Measurements from ENCODE around the gene SLC7A14.

SLC7A14 gene

DNA sequence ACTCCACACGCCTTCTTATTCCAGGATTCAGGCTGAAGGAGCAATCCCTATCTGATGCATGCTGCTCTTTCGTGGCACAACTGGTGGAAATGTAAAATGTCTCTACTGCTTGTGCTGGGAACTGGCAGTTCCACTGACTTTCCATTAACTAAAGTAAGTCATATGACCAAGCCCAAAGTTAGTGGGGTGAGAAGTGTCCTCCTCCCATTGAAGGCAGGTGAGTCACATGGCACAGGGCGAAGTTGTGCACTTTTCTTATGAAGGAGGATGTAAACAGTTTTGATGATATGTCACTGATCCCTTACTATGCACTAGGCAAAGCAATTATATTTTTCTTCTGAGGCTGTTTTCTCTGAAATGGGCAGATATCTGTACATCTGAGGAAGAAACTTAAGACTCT lies 51.6 kb downstream of the SLC7A14 start:
- DNase-seq (ENCODE audit: low spot score), result no peak

DNA sequence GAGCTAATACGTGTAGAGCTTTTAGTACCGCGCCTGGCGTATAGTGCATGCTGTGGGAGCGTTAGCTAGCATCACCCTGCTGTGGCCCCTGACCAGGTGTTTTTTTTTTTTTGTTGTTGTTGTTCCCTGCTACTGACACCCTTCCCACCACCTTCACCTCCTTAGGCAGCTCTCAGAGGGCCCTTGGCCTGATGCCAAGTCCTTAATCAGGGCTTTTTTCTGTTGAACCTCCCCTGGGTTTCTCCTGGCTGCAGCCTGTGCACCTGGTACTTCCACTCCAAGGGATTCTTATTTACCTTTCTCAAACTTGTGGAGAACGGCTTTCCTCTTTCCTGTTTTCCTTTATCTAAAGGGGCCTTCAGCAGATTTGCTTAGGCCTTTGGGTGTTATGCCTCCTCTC lies 53.3 kb downstream of the SLC7A14 start:
- DNase-seq (ENCODE audit: low spot score), result no peak

DNA sequence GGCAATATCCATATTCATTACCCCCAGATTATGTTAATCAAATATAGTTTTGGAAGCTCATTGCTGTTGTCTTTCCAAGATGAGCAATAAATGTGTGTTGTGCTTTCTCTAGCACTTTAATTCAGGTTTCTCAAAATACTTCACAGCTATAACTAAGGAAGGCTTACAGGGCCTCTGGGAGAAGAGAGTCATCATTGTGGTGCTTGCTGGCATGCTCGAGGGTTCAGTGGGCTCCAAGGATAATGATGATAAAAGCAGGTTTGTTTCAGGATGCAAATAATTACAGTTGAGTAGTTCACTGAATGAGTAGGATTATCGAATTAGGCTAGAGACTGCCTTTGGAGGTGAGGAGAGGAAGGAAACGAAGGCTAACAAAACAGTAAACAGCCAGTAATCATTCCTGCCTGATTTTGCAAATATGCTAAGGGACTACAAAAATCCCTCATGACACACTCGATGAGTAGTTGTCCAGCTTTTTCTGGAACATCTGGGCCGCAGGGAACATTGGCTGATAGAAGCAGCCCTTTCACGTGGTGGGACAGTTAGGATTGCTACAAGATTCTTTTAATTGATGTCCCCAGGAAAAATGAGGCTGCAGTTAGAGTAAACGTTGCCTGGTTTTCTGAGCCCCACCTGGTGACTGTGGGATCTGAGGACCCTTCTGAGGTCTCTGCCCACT lies 54.1 kb downstream of the SLC7A14 start:
- no peak for DNase-seq (ENCODE audit: low spot score)

DNA sequence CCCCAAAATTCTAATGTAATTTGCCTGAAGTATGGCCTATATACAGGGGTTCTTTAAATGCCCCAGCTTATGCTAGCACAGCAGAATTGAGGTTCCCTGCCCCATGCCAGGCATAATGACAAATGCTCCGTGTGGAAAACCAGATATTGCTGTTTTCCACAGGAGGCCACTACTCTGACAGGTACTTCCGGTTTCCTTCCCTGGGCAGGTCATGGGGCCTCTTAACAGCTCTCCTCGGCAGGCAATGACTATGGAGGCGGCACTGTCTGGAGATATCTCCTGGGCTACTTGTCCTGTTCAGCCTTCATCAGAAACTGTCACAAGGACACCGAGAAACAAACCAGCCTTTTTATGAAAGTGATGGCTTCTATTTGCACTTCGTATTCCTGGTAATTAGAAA lies 54.8 kb downstream of the SLC7A14 start:
- DNase-seq (ENCODE audit: low spot score), result no peak

DNA sequence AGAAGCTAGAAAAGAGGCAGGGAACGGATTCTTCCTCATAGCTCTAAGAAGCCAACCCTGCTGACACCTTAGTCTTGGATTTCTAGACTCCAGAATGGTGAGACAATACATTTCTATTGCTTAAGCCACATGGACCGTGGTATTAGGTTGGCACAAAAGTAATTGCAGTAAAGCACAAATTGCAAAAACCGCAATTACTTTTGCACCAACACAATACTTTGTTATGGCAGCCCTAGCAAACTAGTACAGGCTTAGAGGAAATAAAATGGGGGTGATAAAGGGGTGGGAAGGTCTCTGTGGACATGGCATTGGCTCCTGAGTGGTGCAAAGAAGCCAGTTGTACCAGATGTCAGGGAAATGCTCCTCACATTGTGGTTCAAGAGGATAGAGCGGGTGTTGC lies 56.0 kb downstream of the SLC7A14 start:
- no peak for DNase-seq (ENCODE audit: low spot score)

DNA sequence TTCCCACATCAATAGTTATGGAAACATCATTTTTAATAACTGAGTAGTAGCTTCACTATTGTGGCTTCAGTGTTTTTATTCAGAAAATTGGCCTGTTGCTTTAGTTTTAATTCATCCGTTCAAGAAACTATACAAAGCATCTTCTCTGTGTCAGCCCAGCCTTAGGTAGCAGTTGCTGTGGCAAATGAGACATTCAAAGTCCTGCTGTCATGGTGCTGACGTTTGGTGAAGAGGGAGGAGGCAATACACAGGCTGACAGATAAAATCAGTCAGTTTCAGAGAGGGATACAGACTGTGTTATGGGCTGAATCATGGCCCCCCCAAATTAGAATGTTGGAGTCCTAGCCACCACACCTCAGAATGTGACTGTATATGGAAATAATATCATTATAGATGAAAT lies 56.5 kb downstream of the SLC7A14 start:
- no peak for DNase-seq (ENCODE audit: low spot score)

DNA sequence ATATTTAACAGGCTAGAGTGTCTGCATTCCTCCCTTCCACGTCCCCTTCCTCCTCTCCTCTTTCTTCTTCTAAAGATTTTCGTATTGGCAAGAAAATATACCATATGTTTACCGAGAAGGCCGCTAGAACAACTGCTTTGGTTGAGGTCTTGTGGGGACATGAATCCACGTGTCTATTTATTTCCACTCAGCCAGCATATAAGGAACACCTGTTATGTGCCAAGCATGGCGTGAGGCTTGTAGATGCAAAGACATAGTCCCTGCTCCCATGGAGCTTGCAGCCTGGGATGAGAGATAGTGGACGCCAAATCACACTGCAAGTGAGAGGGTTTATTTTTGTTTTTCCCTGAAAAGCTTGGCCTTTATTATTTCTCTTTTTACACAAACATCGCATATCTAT lies 57.1 kb downstream of the SLC7A14 start:
- DNase-seq (ENCODE audit: low spot score), result no peak

DNA sequence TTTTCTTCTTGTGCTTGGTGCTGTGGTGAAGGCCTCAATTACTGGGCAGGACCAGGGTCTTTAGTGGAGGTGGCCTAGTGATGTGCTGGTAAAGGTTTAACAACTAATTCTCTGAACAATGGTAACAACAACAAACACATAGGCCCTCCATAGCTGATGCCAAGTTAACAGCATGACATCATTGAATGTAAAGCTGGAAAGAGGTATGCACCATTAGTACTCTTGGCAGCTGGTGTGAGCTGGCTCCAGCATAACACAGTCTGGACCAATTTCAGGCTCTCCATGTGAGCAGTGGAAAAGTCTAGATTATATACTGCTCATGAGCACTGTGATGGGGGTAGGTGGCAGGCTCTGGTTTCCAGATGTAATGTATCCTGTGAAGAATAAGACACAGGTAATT lies 61.8 kb downstream of the SLC7A14 start:
- DNase-seq (ENCODE audit: low spot score), result no peak

DNA sequence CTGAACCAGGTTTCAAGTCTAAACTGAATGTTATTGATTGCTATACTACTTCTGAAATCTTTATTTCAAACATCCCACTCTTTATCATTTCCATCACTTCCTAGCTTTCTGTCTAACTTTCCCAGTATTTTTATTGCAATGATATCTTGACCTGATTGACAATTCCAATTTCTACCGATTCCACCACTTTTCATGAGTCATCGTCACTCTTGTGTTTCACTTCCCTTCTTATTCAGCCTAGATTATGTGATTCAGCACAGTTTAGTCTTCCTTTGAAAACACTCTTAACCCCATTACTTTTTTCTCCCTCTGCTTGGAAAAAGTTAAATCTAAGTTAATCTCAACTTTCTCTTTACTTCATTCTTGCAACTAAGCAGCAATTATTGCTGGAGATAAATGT lies 62.6 kb downstream of the SLC7A14 start:
- peak; percentile 5 for DNase-seq (ENCODE audit: low spot score)

DNA sequence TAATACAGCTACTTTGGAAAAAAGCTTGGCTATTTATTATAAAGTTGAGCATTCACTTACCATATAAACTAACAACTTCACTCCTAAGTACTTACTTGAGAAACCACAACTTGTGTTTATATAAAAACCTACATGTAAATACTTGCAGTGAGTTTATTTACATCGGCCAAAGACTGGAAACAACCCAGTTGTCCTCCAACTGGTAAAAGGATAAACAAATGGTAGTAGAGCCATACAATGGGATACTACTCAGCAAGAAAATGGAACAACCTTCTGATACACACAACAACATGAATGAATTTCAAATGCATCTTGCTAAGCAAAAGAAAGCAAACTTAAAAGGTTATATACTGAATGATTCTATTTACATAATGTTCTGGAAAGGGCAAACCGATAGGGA lies 63.7 kb downstream of the SLC7A14 start:
- DNase-seq (ENCODE audit: low spot score), result no peak

DNA sequence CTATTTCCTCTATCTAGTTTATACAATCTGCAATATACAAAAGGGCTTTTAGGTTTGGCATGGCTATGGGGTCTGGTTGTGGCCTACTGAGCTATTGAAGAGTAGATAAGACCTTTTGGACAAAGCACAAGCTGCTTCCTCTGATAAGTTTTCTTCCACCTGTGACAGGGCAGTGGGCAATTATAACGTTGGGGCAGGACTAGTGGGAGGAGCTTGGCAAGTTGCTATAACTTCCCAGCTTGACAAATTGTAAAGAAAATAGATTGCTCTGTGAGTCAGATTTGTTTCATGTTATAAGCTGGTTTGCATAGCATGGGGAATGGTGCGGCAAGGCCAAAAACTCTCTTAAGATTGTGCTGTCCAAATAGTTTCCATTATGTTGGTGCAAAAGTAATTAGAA lies 64.9 kb downstream of the SLC7A14 start:
- no peak for DNase-seq (ENCODE audit: low spot score)

DNA sequence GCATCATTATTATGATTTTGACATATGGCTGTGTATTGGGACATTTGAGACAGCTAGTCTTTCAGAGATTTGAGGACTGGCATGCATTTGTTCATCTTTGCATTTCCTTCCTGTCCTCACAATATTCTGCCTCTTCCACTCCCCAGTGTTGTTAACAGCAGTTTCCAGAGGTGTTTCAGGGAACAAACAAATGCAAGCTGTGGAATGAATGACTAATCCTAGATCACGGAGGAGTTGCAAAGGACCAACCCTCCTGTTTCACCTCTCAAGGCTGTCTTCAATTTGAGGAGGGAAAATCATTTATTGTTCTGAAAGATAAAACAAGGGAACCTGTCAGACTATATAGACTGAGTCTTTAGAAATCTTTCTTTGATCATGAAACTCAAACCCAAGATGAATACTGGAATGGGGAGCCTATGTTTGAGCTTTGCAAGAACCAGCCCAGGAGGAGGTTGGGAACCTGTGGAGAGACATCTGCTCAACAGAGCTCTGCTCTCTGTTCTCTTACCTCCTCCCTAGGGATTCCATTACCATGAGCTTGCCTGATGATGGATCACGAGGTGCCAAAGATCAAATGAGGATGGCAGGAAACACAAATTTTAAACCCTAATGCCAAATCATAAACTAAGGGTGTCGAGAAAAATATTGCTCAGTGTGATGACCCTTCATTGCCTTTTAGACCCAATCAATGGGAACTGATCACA lies 68.5 kb downstream of the SLC7A14 start:
- no peak for DNase-seq (ENCODE audit: low spot score)

DNA sequence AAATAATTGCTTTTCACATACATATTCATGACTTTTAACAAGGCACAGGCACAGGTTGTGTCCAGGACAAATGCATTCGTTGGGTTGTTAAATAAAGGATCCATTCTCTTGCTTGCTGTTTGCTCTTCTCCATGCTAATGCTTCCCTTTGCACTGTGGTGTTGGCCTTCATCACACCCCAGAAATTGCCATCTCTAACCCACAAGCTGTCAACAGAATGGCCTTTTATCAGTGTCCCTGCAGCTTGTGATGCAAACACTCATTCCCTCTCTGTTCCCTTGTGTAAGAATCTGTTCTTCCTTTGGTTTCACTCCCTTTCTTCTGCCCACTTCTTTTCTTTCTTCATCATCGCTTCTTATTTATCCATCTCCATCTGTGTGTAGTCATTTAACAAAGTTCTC lies 72.2 kb downstream of the SLC7A14 start:
- DNase-seq (ENCODE audit: low spot score), result no peak

DNA sequence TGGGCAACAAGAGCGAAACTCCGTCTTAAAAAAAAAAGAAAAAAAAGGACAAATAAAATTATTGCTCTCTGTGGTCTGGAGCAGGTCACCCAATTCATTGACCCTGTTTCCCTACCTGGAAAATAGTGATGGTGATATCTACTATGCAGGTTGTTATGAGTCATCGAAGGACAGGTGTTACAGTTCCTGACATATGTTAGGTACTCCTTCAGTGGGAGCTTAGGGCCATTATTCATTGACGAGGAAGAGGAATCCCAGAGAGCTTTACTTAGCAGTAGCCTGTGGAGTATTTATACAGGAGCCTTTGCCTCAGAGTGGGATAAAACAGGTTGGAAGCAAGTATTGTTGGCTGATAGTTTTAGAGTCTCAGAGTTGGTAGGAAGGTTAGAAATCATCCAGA lies 74.5 kb downstream of the SLC7A14 start:
- no peak for DNase-seq (ENCODE audit: low spot score)

DNA sequence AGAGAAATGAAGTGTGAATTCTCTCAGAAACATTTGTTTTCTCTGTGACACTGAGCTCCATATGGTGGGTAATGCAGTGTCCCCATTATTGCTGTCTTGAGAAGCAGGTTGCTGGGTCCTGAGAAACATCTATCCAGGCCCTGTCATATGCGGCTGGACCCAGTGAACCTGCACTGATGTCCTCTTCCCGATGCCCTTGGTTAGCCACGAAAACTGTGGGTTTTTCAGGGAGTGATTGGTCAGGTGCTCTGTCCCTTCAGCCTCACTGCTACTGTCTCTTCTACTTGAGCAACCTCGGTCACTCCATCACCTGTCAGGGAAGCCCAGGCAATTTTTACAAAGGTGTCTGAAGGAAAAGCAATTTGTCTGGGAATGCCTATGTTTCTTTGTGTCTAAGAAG lies 77.0 kb downstream of the SLC7A14 start:
- DNase-seq (ENCODE audit: low spot score), result no peak

DNA sequence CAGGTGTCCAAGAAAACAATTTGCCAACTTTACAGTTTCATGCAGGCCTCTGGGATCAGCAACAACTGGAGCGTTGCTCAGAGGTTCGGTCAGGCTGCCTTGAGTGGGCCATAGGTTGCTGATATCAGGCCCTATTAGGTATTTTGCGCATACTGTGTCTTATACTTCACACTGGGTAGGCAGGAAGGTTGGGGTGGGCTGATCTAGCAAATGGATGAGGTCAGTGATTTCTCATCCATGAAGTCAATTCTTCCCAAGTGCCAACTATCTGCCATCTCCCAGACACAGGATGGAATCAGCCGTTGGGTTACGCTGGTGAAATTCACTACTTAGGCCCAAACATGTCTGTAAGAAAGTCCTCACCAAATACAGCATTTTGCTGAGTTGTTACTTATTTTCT lies 77.6 kb downstream of the SLC7A14 start:
- no peak for DNase-seq (ENCODE audit: low spot score)

DNA sequence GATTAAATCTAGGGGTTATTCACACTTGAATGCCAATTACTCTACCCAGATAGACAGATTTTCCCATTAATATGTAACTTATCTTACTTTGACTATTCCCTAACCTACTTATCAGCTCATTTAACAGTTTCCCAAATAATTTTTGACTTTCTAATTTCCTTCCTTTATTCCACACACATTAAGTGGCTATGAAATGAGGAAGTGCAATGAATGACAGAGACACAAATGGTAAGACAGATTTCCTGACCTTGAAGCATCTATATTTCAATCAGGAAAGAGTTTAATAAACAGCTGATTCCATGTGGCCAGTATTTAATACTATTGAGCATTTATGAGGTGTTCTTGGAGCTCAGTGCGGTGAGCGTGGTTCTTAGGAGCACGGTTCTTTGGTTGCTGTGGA lies 78.8 kb downstream of the SLC7A14 start:
- no peak for DNase-seq (ENCODE audit: low spot score)

DNA sequence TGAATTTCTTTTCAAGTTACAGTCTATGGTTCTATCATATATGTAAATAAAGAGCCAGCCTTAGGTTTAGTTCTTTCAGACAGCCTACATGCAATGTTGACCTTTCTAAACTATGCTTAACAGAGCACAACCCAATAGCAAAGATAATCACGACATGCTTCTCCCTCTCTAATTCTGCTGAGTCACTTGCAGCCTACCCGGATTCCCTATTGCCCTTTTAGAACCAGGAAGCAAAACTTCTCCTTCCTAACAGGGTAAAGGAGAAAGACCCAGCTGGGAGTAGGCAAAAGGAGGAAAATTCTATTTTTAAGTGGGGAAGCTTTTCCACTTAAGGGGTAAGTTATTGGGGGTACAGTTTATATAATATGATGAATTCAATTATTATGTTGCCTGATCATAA lies 79.3 kb downstream of the SLC7A14 start:
- no peak for DNase-seq (ENCODE audit: low spot score)

DNA sequence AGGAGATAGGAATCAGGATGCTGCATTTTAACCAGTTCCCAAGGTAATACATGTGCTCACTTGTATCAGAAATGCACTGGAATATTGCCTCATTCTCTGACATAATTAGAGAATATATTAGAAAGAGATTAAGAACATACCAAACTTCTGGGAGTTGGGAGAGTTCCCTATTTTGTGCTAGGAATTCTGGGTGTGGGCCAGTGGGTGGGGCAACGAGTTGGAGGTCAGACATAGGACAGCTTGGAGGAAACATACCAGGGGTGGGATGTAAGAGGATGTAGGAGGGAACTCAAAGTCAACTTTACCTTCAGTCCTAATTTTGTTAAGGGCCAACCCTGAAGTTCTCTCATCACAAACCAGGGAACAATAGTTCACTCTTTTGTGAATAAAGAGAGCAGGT lies 83.6 kb downstream of the SLC7A14 start:
- no peak for DNase-seq (ENCODE audit: low spot score)

DNA sequence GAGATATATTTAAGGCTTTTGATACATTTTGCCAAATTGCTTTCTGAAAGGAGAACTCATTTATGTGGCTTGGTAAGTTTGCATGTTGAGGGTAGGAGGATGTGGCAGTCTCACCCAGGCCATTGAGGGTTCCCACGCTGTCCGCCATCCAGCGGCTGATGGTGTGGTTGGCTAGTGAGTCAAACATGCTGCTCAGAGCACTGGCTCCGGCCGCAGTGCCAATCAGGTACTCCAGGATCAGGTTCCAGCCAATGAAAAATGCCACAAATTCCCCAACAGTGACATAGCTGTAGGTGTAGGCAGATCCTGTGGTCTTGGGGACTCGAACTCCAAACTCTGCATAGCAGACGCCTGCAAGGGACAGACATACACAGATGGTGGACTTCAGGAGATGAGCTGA lies 84.9 kb downstream of the SLC7A14 start:
- DNase-seq (ENCODE audit: low spot score), result no peak

DNA sequence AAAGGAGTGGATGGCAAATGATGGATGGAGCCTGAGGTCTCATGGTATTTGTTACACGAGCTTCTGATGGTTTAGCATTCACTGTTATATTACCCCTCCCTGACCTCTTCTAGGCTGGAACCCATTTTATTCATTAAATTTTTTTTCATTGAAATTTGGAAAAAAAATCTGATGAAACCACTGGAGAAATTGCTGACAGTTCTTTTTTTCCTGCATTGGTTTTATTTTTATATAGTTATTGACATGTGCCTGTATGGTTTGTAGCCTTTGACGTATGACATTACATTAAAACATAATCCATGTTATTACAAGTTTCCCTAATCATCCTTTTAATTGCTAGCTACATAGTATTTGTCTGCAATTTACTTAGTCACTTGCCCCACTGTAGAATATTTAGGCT lies 85.4 kb downstream of the SLC7A14 start:
- no peak for DNase-seq (ENCODE audit: low spot score)

DNA sequence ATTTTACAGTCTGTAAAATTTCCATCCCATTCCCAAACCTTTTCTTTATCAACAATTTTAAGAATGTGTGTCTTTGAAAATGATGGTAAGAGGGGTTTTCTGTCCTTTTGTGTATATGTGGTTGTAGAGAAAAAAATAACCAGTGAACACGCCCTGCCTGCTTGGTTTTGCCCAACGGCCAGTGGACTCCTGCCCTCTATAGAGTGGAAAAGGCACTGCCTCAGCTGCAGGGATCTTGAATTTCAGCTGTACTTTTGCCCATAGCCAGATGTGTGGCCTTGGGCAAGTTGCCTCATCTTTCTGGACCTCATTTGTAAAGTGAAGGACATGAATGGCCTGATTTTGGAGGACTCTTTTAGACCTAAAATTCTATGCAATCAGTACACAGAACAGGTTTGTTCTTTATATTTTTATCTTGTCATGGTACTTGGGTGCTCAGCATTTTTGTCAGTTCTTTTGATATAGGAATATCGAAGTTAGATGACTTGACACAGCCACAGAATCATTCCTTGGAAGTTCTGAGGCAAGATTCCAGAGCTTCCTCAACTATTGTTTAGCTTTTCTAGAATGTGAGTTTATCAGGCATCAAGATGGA lies 86.2 kb downstream of the SLC7A14 start:
- DNase-seq (ENCODE audit: low spot score), result peak; percentile 56

DNA sequence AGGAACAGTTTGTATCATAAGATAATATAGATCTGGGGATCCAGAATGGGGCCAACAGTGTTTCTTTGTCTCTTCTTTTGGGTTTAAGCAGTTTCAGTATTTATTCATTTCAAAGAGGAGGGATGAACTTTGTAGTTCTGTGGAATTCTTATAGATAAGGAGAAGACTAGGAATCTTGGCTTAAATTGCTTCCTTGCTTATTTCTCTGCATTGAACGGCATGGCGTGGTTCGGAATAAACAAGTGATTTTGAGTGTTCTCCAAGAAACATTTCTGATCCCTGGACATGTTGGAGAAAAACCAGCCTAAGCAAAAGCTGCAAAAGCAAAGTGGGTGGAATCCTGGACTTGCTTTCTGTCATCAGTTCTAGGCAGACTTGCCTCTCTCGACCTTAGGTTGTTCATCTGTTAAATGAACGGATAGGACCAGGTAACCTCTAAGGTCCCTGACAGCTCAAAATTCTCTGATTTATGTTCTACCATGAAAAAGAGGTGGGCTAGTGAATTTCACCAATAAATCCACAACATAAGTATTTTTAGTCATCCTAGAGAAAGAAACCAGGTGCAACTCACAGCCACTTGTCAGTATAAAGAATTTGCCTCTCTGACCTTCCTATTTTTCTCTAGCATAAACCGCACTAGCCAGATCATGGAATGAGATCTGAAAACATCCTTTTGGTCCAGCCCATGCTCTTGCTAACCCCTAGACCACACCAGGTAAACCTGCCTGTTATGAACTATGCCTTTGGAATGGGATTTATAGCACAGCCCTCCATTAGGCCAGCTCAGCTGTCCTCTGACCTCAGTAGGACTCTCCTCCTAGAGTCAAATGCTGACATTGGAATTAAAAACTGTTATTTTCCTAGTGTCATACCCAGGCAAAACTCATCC lies 88.4 kb downstream of the SLC7A14 start:
- DNase-seq (ENCODE audit: low spot score), result no peak
